ENCODE measurements around the gene COL18A1.

The COL18A1 gene

DNA sequence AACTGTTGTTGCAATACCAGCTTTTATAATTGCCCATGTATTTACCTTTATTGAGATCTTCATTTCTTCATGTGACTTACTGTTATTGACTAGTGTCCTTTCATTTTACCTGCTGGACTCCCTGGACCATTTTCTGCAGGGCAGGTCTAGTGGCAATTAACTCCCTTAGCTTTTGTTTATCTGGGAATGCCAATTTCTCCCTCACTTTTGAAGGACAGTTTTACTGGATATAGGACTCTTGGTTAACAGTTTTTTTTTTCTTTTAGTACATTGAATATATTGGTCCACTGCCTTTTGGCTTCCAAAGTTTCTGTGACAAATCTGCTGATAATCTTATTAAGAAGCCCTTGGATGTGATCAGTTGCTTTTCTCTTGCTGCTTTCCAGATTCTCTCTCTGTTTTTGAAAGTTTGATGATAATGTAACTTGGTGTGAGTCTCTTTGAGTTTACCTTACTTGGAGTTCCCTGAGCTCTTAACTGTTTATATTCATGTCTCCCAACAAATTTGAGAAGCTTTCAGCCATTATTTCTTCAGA lies 56.9 kb downstream of the COL18A1 start:
- no peak for ATAC-seq
- TF ChIP-seq ZFP30 (CRISPR knock-in tag; IDR thresholded peaks at IDR 0.05) (no peak), CSRNP3 (CRISPR knock-in tag; IDR thresholded peaks at IDR 0.05) (no peak), RARB (CRISPR knock-in tag; IDR thresholded peaks at IDR 0.05) (no peak), CSDC2 (CRISPR knock-in tag; IDR thresholded peaks at IDR 0.05) (no peak), ZNF70 (CRISPR knock-in tag; IDR thresholded peaks at IDR 0.05) (no peak), CREB5 (CRISPR knock-in tag; IDR thresholded peaks at IDR 0.05; ENCODE audit: low read depth) (no peak), ZNF565 (CRISPR knock-in tag; conservative IDR thresholded peaks at IDR 0.05; ENCODE audit: low read depth) (no peak), ESRRG (CRISPR knock-in tag; IDR thresholded peaks at IDR 0.05) (no peak), ZNF8 (CRISPR knock-in tag; IDR thresholded peaks at IDR 0.05) (no peak), ZFP3 (CRISPR knock-in tag; IDR thresholded peaks at IDR 0.05) (no peak), SNAI2 (CRISPR knock-in tag; IDR thresholded peaks at IDR 0.05) (no peak), PPARA (CRISPR knock-in tag; IDR thresholded peaks at IDR 0.05; ENCODE audit: borderline replicate concordance) (no peak), OSR1 (CRISPR knock-in tag; IDR thresholded peaks at IDR 0.05) (no peak)
- TF ChIP-seq, protein P1, sequence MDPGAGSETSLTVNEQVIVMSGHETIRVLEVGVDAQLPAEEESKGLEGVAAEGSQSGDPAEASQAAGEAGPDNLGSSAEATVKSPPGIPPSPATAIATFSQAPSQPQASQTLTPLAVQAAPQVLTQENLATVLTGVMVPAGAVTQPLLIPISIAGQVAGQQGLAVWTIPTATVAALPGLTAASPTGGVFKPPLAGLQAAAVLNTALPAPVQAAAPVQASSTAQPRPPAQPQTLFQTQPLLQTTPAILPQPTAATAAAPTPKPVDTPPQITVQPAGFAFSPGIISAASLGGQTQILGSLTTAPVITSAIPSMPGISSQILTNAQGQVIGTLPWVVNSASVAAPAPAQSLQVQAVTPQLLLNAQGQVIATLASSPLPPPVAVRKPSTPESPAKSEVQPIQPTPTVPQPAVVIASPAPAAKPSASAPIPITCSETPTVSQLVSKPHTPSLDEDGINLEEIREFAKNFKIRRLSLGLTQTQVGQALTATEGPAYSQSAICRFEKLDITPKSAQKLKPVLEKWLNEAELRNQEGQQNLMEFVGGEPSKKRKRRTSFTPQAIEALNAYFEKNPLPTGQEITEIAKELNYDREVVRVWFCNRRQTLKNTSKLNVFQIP (CRISPR knock-in tag; IDR thresholded peaks at IDR 0.05; ENCODE audit: borderline replicate concordance, low read depth), result no peak
- TF ChIP-seq, protein P2, sequence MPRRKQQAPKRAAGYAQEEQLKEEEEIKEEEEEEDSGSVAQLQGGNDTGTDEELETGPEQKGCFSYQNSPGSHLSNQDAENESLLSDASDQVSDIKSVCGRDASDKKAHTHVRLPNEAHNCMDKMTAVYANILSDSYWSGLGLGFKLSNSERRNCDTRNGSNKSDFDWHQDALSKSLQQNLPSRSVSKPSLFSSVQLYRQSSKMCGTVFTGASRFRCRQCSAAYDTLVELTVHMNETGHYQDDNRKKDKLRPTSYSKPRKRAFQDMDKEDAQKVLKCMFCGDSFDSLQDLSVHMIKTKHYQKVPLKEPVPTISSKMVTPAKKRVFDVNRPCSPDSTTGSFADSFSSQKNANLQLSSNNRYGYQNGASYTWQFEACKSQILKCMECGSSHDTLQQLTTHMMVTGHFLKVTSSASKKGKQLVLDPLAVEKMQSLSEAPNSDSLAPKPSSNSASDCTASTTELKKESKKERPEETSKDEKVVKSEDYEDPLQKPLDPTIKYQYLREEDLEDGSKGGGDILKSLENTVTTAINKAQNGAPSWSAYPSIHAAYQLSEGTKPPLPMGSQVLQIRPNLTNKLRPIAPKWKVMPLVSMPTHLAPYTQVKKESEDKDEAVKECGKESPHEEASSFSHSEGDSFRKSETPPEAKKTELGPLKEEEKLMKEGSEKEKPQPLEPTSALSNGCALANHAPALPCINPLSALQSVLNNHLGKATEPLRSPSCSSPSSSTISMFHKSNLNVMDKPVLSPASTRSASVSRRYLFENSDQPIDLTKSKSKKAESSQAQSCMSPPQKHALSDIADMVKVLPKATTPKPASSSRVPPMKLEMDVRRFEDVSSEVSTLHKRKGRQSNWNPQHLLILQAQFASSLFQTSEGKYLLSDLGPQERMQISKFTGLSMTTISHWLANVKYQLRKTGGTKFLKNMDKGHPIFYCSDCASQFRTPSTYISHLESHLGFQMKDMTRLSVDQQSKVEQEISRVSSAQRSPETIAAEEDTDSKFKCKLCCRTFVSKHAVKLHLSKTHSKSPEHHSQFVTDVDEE (CRISPR knock-in tag; IDR thresholded peaks at IDR 0.05), result no peak

GRCh38 chr21:45463871-45464270 lies 58.9 kb downstream of the COL18A1 start:
- ATAC-seq, result no peak
- TF ChIP-seq CSRNP3 (CRISPR knock-in tag; IDR thresholded peaks at IDR 0.05), result no peak

DNA sequence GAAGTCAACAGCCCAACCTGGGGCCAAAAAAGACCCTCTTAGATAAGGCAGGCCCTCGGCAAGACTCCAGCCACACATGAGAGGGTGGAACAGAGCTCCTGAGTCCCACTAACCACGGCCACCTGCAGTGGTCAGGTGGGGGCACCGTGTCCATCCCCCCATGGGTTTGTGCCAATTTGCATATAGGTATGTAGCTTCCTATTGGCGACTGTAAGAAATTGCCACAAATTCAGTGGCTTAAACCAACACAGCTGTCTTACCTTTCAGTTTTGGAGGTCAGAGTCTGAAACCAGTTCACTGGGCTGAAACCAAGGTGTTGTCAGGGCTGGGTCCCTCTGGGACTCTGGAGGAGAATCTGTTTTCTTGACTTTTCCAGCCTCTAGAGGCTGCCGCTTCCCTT lies 59.3 kb downstream of the COL18A1 start:
- no peak for ATAC-seq
- TF ChIP-seq SNAI2 (CRISPR knock-in tag; IDR thresholded peaks at IDR 0.05) (no peak), ZNF565 (CRISPR knock-in tag; conservative IDR thresholded peaks at IDR 0.05; ENCODE audit: low read depth) (no peak), TOX (CRISPR knock-in tag; IDR thresholded peaks at IDR 0.05; ENCODE audit: borderline replicate concordance) (no peak), PPARA (CRISPR knock-in tag; IDR thresholded peaks at IDR 0.05; ENCODE audit: borderline replicate concordance) (no peak), BACH2 (CRISPR knock-in tag; IDR thresholded peaks at IDR 0.05; ENCODE audit: borderline replicate concordance) (no peak), CREB5 (CRISPR knock-in tag; IDR thresholded peaks at IDR 0.05; ENCODE audit: low read depth) (no peak), ZFP30 (CRISPR knock-in tag; IDR thresholded peaks at IDR 0.05) (no peak), RARB (CRISPR knock-in tag; IDR thresholded peaks at IDR 0.05) (no peak), CSDC2 (CRISPR knock-in tag; IDR thresholded peaks at IDR 0.05) (no peak), CSRNP3 (CRISPR knock-in tag; IDR thresholded peaks at IDR 0.05) (no peak), ESRRG (CRISPR knock-in tag; IDR thresholded peaks at IDR 0.05) (no peak), ZFP3 (CRISPR knock-in tag; IDR thresholded peaks at IDR 0.05) (no peak), ISL1 (CRISPR knock-in tag; IDR thresholded peaks at IDR 0.05) (no peak), ZC3H10 (CRISPR knock-in tag; IDR thresholded peaks at IDR 0.05) (no peak), OSR1 (CRISPR knock-in tag; IDR thresholded peaks at IDR 0.05) (no peak), GLIS3 (CRISPR knock-in tag; IDR thresholded peaks at IDR 0.05) (no peak), ZNF70 (CRISPR knock-in tag; IDR thresholded peaks at IDR 0.05) (no peak)
- TF ChIP-seq, protein P1 (CRISPR knock-in tag; IDR thresholded peaks at IDR 0.05; ENCODE audit: borderline replicate concordance, low read depth), result no peak
